ENCODE data around the gene CUBN. TPM values are rescaled to one million over a fixed set of nuclear protein-coding genes. Genes with fewer than 3 reads are reported as not detected.

Gene CUBN
- total RNA-seq, 1 donor from 2014 or later: 1.0 TPM

GRCh38 chr10:17174626-17175025 lies 45.0 kb upstream of the CUBN start:
- Mint-ChIP-seq H3K4me1 (ENCODE audit: unreplicated experiment) (peaks cover 22% of the 10 kb centered on the region), H3K4me3 (no peak overlapping the region), H3K27ac (no peak overlapping the region), H3K9me3 (no peaks in the 10 kb centered on the region), H3K36me3 (peaks cover 4% of the 10 kb centered on the region), H3K27me3 (no peaks in the 10 kb centered on the region)
- DNase-seq (ENCODE audit: extremely low spot score, unreplicated experiment): no peak
- TF ChIP-seq CTCF (conservative IDR thresholded peaks at IDR 0.05): no peak

GRCh38 chr10:17171141-17171641 lies 41.6 kb upstream of the CUBN start:
- H3K27me3 Mint-ChIP-seq: no peaks in the 10 kb centered on the region
- peaks cover 4% of the 10 kb centered on the region for H3K36me3 Mint-ChIP-seq
- H3K4me3 Mint-ChIP-seq: no peak overlapping the region
- no peak overlapping the region for H3K27ac Mint-ChIP-seq
- DNase-seq (ENCODE audit: extremely low spot score, unreplicated experiment): no peak
- H3K4me1 Mint-ChIP-seq (ENCODE audit: unreplicated experiment): peaks cover 15% of the 10 kb centered on the region
- H3K9me3 Mint-ChIP-seq: no peaks in the 10 kb centered on the region
- no peak for TF ChIP-seq CTCF (conservative IDR thresholded peaks at IDR 0.05)

GRCh38 chr10:17169803-17170202 lies 40.2 kb upstream of the CUBN start:
- Mint-ChIP-seq H3K9me3 (no peaks in the 10 kb centered on the region), H3K4me1 (ENCODE audit: unreplicated experiment) (peaks cover 5% of the 10 kb centered on the region), H3K36me3 (peaks cover 4% of the 10 kb centered on the region), H3K4me3 (no peak overlapping the region), H3K27me3 (no peaks in the 10 kb centered on the region), H3K27ac (no peak overlapping the region)
- DNase-seq (ENCODE audit: extremely low spot score, unreplicated experiment): no peak
- no peak for TF ChIP-seq CTCF (conservative IDR thresholded peaks at IDR 0.05)

GRCh38 chr10:17166699-17167098 lies 37.1 kb upstream of the CUBN start:
- no peak for DNase-seq (ENCODE audit: extremely low spot score, unreplicated experiment)
- TF ChIP-seq CTCF (conservative IDR thresholded peaks at IDR 0.05): no peak
- H3K9me3 Mint-ChIP-seq: peaks cover 6% of the 10 kb centered on the region
- no peaks in the 10 kb centered on the region for H3K36me3 Mint-ChIP-seq
- H3K27ac Mint-ChIP-seq: no peak overlapping the region
- H3K4me1 Mint-ChIP-seq (ENCODE audit: unreplicated experiment): no peaks in the 10 kb centered on the region
- no peak overlapping the region for H3K4me3 Mint-ChIP-seq
- H3K27me3 Mint-ChIP-seq: no peaks in the 10 kb centered on the region

- Mint-ChIP-seq H3K9me3 (peaks cover 6% of the 10 kb centered on the region), H3K27ac (no peak overlapping the region), H3K4me3 (no peak overlapping the region), H3K27me3 (no peaks in the 10 kb centered on the region), H3K4me1 (ENCODE audit: unreplicated experiment) (no peaks in the 10 kb centered on the region), H3K36me3 (no peaks in the 10 kb centered on the region)
- no peak for TF ChIP-seq CTCF (conservative IDR thresholded peaks at IDR 0.05)
- no peak for DNase-seq (ENCODE audit: extremely low spot score, unreplicated experiment)
Observed at GRCh38 chr10:17162828-17163227, 33.2 kb upstream of the CUBN start.

- DNase-seq (ENCODE audit: extremely low spot score, unreplicated experiment): no peak
- Mint-ChIP-seq H3K4me3 (no peak overlapping the region), H3K4me1 (ENCODE audit: unreplicated experiment) (no peaks in the 10 kb centered on the region), H3K27me3 (no peaks in the 10 kb centered on the region), H3K9me3 (peaks cover 6% of the 10 kb centered on the region), H3K27ac (no peak overlapping the region), H3K36me3 (no peaks in the 10 kb centered on the region)
- no peak for TF ChIP-seq CTCF (conservative IDR thresholded peaks at IDR 0.05)
Observed at GRCh38 chr10:17161775-17162174, 32.2 kb upstream of the CUBN start.
